H1 (cell line): ENCODE results near the gene CIB4. TPM values are rescaled to one million over a fixed set of nuclear protein-coding genes. Genes with fewer than 3 reads are reported as not detected.
A peak's percentile ranks its signal among the peaks of the same experiment; 100 is the strongest.

ENCODE experiments used
- CTCF ChIA-PET: fragments of 300-600 bp; sonication (Branson Sonifier 250); formaldehyde crosslinking; loops from one replicate; lab custom pipeline; 2021; ENCODE audit not compliant: partially characterized antibody; lab: Charles Lee
- POLR2A ChIA-PET: fragments of 300-600 bp; sonication (Branson Sonifier 250); formaldehyde crosslinking; loops from one replicate; lab custom pipeline; 2021; ENCODE audit warnings: inconsistent platforms; ENCODE audit not compliant: partially characterized antibody; lab: Charles Lee
- DNase-seq, 2 experiments: peaks; one replicate each; pipeline versions ENCODE4 v3.0.0 to v3.0.0-alpha.2; 2010 to 2022; ENCODE audit warnings: low spot score in 2 of 2, low read depth in 1 of 2, mixed read lengths in 1 of 2
- FAIRE-seq: peaks from 2 replicates; lab custom pipeline; 2011; peaks lifted over from hg19 to GRCh38; lab: Jason Lieb, UNC
- H2AFZ ChIP-seq: 2 replicates; pipeline ENCODE4 v1.8.1; 2012; ENCODE audit warnings: low read length, inconsistent platforms
- H2AK5ac ChIP-seq: 2 replicates; pipeline ENCODE4 v1.6.1; 2013; ENCODE audit warnings: low read depth, low read length
- H2BK120ac ChIP-seq: replicated peaks from 2 replicates; pipeline ENCODE3; 2013; ENCODE audit warnings: low read depth, low read length, inconsistent platforms
- H2BK12ac ChIP-seq: 2 replicates; pipeline ENCODE4 v1.6.1; 2013; ENCODE audit warnings: low read depth, low read length
- H2BK15ac ChIP-seq: 2 replicates; pipeline ENCODE4 v1.6.1; 2013; ENCODE audit warnings: low read length
- H2BK20ac ChIP-seq: 2 replicates; pipeline ENCODE4 v1.6.1; 2013; ENCODE audit warnings: low read length
- H2BK5ac ChIP-seq: 2 replicates; pipeline ENCODE4 v1.6.1; 2013; ENCODE audit warnings: low read depth, low read length
- H3K14ac ChIP-seq: 2 replicates; pipeline ENCODE4 v1.6.1; 2013; ENCODE audit warnings: inconsistent platforms; ENCODE audit not compliant: insufficient read length
- H3K18ac ChIP-seq: 2 replicates; pipeline ENCODE4 v1.6.1; 2013; ENCODE audit warnings: low read length; ENCODE audit errors: extremely low read depth
- H3K23ac ChIP-seq: 2 replicates; pipeline ENCODE4 v1.6.1; 2013; ENCODE audit warnings: inconsistent platforms; ENCODE audit not compliant: insufficient read length
- H3K23me2 ChIP-seq: 2 replicates; pipeline ENCODE4 v1.6.1; 2013; ENCODE audit warnings: low read depth, low read length
- H3K27ac ChIP-seq: 2 replicates; pipeline ENCODE4 v1.6.1; 2011; ENCODE audit warnings: low read depth, low read length, inconsistent platforms
- H3K27me3 ChIP-seq, 4 experiments: replicated peaks in 1 of 4; 1 replicate in 1 of 4; 2 replicates in 3 of 4; pipeline versions ENCODE4 v1.6.1 to v1.8.1; 2011 to 2013; ENCODE audit warnings: low read length in 3 of 4, mild to moderate bottlenecking in 3 of 4, inconsistent platforms in 2 of 4, mixed read lengths in 2 of 4, moderate library complexity in 1 of 4; ENCODE audit not compliant: control insufficient read depth in 3 of 4, insufficient read depth in 3 of 4; ENCODE audit errors: extremely low read depth in 1 of 4
- H3K36me3 ChIP-seq, 4 experiments: 2 replicates each; pipeline versions ENCODE4 v1.6.1 to v1.8.1; 2011 to 2013; ENCODE audit warnings: mild to moderate bottlenecking in 4 of 4, low read length in 3 of 4, moderate library complexity in 2 of 4, control low read depth in 1 of 4, inconsistent platforms in 1 of 4; ENCODE audit not compliant: insufficient read depth in 4 of 4, control insufficient read depth in 2 of 4
- H3K4ac ChIP-seq: replicated peaks from 2 replicates; pipeline ENCODE3; 2013; ENCODE audit warnings: low read length, low read depth, mixed read lengths, inconsistent platforms; ENCODE audit not compliant: insufficient read length
- H3K4me1 ChIP-seq, 4 experiments: replicated peaks in 1 of 4; 1 replicate in 1 of 4; 2 replicates in 3 of 4; pipeline versions ENCODE4 v1.6.1 to v1.8.1; 2011 to 2013; ENCODE audit warnings: low read length in 3 of 4, inconsistent platforms in 2 of 4, mixed read lengths in 1 of 4; ENCODE audit not compliant: insufficient read depth in 4 of 4, control insufficient read depth in 3 of 4
- H3K4me2 ChIP-seq, 2 experiments: 2 replicates each; pipeline versions ENCODE4 v1.6.1 to v1.8.1; 2011 to 2013; ENCODE audit warnings: low read depth in 2 of 2, low read length in 2 of 2, control low read depth in 1 of 2, inconsistent platforms in 1 of 2, mild to moderate bottlenecking in 1 of 2; ENCODE audit not compliant: insufficient read depth in 1 of 2
- H3K4me3 ChIP-seq, 4 experiments: fragments of 200-600, 300-600 bp in 1 of 4; sonication (generic), shearing (Covaris generic), sonication (Bioruptor Twin) in 1 of 4; 2 replicates each; pipeline versions ENCODE4 v1.5.1 to v1.8.1; 2011 to 2016; ENCODE audit warnings: low read length in 4 of 4, low read depth in 3 of 4, control low read depth in 2 of 4, inconsistent platforms in 2 of 4, mild to moderate bottlenecking in 2 of 4, mixed read lengths in 1 of 4, moderate library complexity in 1 of 4; ENCODE audit not compliant: insufficient read depth in 2 of 4; ENCODE audit errors: extremely low read depth in 1 of 4
- H3K56ac ChIP-seq: replicated peaks from 2 replicates; pipeline ENCODE3; 2013; ENCODE audit warnings: low read depth, mild to moderate bottlenecking, mixed read lengths, low read length, inconsistent platforms; ENCODE audit not compliant: insufficient read length
- H3K79me1 ChIP-seq: 2 replicates; pipeline ENCODE4 v1.6.1; 2013; ENCODE audit warnings: low read depth, low read length, control low read depth
- H3K79me2 ChIP-seq, 2 experiments: 2 replicates each; pipeline versions ENCODE4 v1.6.1 to v1.8.1; 2012 to 2013; ENCODE audit warnings: low read length in 2 of 2, mild to moderate bottlenecking in 2 of 2, inconsistent platforms in 1 of 2; ENCODE audit not compliant: insufficient read depth in 2 of 2, control insufficient read depth in 1 of 2
- H3K9ac ChIP-seq, 4 experiments: replicated peaks in 1 of 4; 1 replicate in 1 of 4; 2 replicates in 3 of 4; pipeline versions ENCODE4 v1.6.1 to v1.8.1; 2011 to 2013; ENCODE audit warnings: low read depth in 3 of 4, low read length in 3 of 4, control low read depth in 2 of 4, mild to moderate bottlenecking in 2 of 4, moderate library complexity in 2 of 4, inconsistent platforms in 1 of 4; ENCODE audit errors: extremely low read depth in 1 of 4
- H3K9me3 ChIP-seq, 2 experiments: 2 replicates each; pipeline versions ENCODE4 v1.6.1 to v1.8.1; 2012 to 2013; ENCODE audit warnings: mild to moderate bottlenecking in 2 of 2, moderate library complexity in 2 of 2, control low read depth in 1 of 2, inconsistent platforms in 1 of 2, low read depth in 1 of 2, low read length in 1 of 2, mixed read lengths in 1 of 2; ENCODE audit not compliant: insufficient read depth in 2 of 2
- H4K20me1 ChIP-seq, 2 experiments: replicated peaks in 1 of 2; 2 replicates each; pipeline versions ENCODE3 to v1.8.1; 2011 to 2013; ENCODE audit warnings: inconsistent platforms in 2 of 2, low read length in 2 of 2, mild to moderate bottlenecking in 1 of 2; ENCODE audit not compliant: insufficient read depth in 2 of 2, control insufficient read depth in 1 of 2
- H4K5ac ChIP-seq: 2 replicates; pipeline ENCODE4 v1.6.1; 2013; ENCODE audit warnings: low read length, low read depth, mixed read lengths, inconsistent platforms; ENCODE audit not compliant: insufficient read length
- H4K8ac ChIP-seq: 2 replicates; pipeline ENCODE4 v1.8.0; 2013; ENCODE audit warnings: mild to moderate bottlenecking, moderate library complexity, low read length, inconsistent platforms; ENCODE audit not compliant: insufficient read depth; ENCODE audit errors: extremely low read depth
- H4K91ac ChIP-seq: replicated peaks from 2 replicates; pipeline ENCODE3; 2013; ENCODE audit warnings: low read length, mixed read lengths, inconsistent platforms; ENCODE audit not compliant: insufficient read length
- ASH2L ChIP-seq: fragments of 200-600, 300-600 bp; sonication (generic); IDR thresholded peaks from one replicate; pipeline ENCODE4 v1.7.1; 2017; ENCODE audit warnings: low read length
- BCL11A ChIP-seq, 2 experiments: IDR thresholded peaks; one replicate each; pipeline ENCODE4 v1.6.1; 2011; ENCODE audit warnings: low read depth in 2 of 2, low read length in 2 of 2, mild to moderate bottlenecking in 2 of 2
- CREB1 ChIP-seq: IDR thresholded peaks from 2 replicates; pipeline ENCODE4 v1.6.1; 2012; ENCODE audit warnings: inconsistent platforms
- EZH2 ChIP-seq: fragments of 200-600 bp; sonication (generic); IDR thresholded peaks from 2 replicates; pipeline ENCODE4 v1.7.1; 2012; ENCODE audit warnings: low read depth, mild to moderate bottlenecking, moderate library complexity, low read length, inconsistent platforms; ENCODE audit not compliant: severe bottlenecking
- GABPA ChIP-seq: IDR thresholded peaks from 2 replicates; pipeline ENCODE4 v1.6.1; 2011; ENCODE audit warnings: mild to moderate bottlenecking, low read length, moderate library complexity, borderline replicate concordance; ENCODE audit not compliant: insufficient read depth
- JUN ChIP-seq: IDR thresholded peaks from 2 replicates; pipeline ENCODE4 v1.6.1; 2011; ENCODE audit warnings: low read depth, mild to moderate bottlenecking, improper control_type of control experiment, low read length
- MAFK ChIP-seq: IDR thresholded peaks from 2 replicates; pipeline ENCODE4 v1.6.1; 2012; ENCODE audit warnings: low read depth, mild to moderate bottlenecking, improper control_type of control experiment, low read length
- MAX ChIP-seq: IDR thresholded peaks from 2 replicates; pipeline ENCODE4 v1.6.1; 2012; ENCODE audit warnings: inconsistent platforms
- RAD21 ChIP-seq, 2 experiments: IDR thresholded peaks in 1 of 2; conservative IDR thresholded peaks in 1 of 2; 2 replicates each; pipeline ENCODE4 v1.6.1; 2011; ENCODE audit warnings: low read depth in 2 of 2, low read length in 2 of 2, improper control_type of control experiment in 1 of 2, inconsistent platforms in 1 of 2, mild to moderate bottlenecking in 1 of 2, moderate library complexity in 1 of 2
- SRF ChIP-seq: IDR thresholded peaks from 2 replicates; pipeline ENCODE4 v1.6.1; 2011; ENCODE audit warnings: mild to moderate bottlenecking, low read depth, low read length, moderate library complexity
- TAF1 ChIP-seq: IDR thresholded peaks from 2 replicates; pipeline ENCODE4 v1.6.1; 2011; ENCODE audit warnings: mild to moderate bottlenecking, low read depth, low read length
- TBP ChIP-seq: IDR thresholded peaks from 2 replicates; pipeline ENCODE4 v1.6.1; 2011; ENCODE audit warnings: low read depth, low read length, improper control_type of control experiment
- USF2 ChIP-seq: IDR thresholded peaks from 2 replicates; pipeline ENCODE4 v1.6.1; 2011; ENCODE audit warnings: low read length, improper control_type of control experiment
- WGBS, 2 experiments: shearing (Covaris generic) in 1 of 2; methylation state at CpG; one replicate each; pipeline versions ENCODE4 v1.1.6 to v1.1.7; 2013 to 2015; ENCODE audit warnings: low lambda C conversion rate in 2 of 2, mixed read lengths in 2 of 2, inconsistent platforms in 1 of 2, low coverage in 1 of 2, missing lambda C conversion rate in 1 of 2; ENCODE audit not compliant: insufficient replicate concordance in 2 of 2, insufficient coverage in 1 of 2, insufficient read length in 1 of 2; ENCODE audit errors: extremely low coverage in 1 of 2, missing lambda C conversion rate in 1 of 2; 5-methylcytosine and 5-hydroxymethylcytosine counted together
- polyA plus RNA-seq, 7 experiments: library from polyadenylated mRNA; depleted of rRNA in 3 of 7; stranded (reverse) in 5 of 7; unstranded in 2 of 7; fragments of >200 nt in 5 of 7; fragments of 200-250 nt in 2 of 7; gene quantifications; 1 replicate in 5 of 7; 2 replicates in 1 of 7; 4 replicates in 1 of 7; pipeline versions ENCODE4 v1.2.1 to v1.2.3, GENCODE V29; 2011 to 2013; ENCODE audit warnings: missing spikeins in 2 of 7, mixed read lengths in 2 of 7
- total RNA-seq: library from RNA; stranded (reverse); fragmentation: NEBNext Ultra II Directional; extraction: Animal tissue kit (Norgen Biotek cat#: 25700); gene quantifications from 2 replicates; pipeline ENCODE4 v1.2.1, GENCODE V29; 2021

CIB4 gene
- total and polyA plus RNA-seq, 2 of the 8 experiments (the other 6 are each of a cell fraction or from before 2014, with no cell fraction given) = not detected

GRCh38 chr2:26559556-26559955, 81.6 kb downstream of the CIB4 start:
- Histone ChIP-seq H3K14ac (no peak overlapping the region), H3K4ac (no peak overlapping the region), H2AK5ac (no peak overlapping the region), H2BK120ac (no peak overlapping the region), H3K9ac (no peak overlapping the region), H4K5ac (no peak overlapping the region), H3K79me2 (no peaks in the 10 kb centered on the region), H3K9me3 (no peaks in the 10 kb centered on the region), H2AFZ (no peak overlapping the region), H3K23me2 (no peaks in the 10 kb centered on the region; the same call in 1 of the 2 replicates), H3K27me3 (peaks cover 0 to 20% (median 10%) of the 10 kb centered on the region in 4 experiments; a peak in 5 of 7 replicates), H3K4me1 (peaks cover 0 to 24% (median 11%) of the 10 kb centered on the region in 4 experiments; a peak in 6 of 7 replicates), H3K36me3 (no peaks in the 10 kb centered on the region), H3K79me1 (no peaks in the 10 kb centered on the region; the same call in 1 of the 2 replicates), H2BK20ac (no peak overlapping the region), H4K20me1 (no peaks in the 10 kb centered on the region), H2BK5ac (no peak overlapping the region), H3K56ac (no peak overlapping the region), H3K27ac (no peak overlapping the region), H4K8ac (no peak overlapping the region), H3K4me3 (no peak overlapping the region), H3K4me2 (no peak overlapping the region), H3K23ac (no peak overlapping the region), H2BK12ac (no peak overlapping the region), H3K18ac (no peak overlapping the region), H2BK15ac (no peak overlapping the region), H4K91ac (no peak overlapping the region)
- POLR2A ChIA-PET = no interaction called here
- DNase-seq = no peak
- FAIRE-seq = peak; percentile 50
- WGBS, 2 experiments = 51% methylated on average over 2 of the region's 2 CpGs; no CpG with 5 or more reads in 1 of the 2 experiments
- CTCF ChIA-PET = interaction anchor here (0.6 to 11.9 kb wide), 9 partner anchors 10 to 406 kb away, joined by 3 to 159 read pairs (median 3); no protein-coding TSS in a partner anchor
- TF ChIP-seq MAX (0 out of 2 replicates have a peak, but pooled peaks have one; percentile 16), ASH2L (no peak), RAD21 (IDR thresholded peaks at IDR 0.05 in 1 of 2, conservative IDR thresholded peaks at IDR 0.05 in 1 of 2; ENCODE audit: low read depth in 2 of 2, low read length in 2 of 2) (peak; percentile 60 to 74), GABPA (no peak), TBP (no peak), BCL11A (IDR thresholded peaks at IDR 0.05; ENCODE audit: low read depth in 2 of 2, low read length in 2 of 2) (no peak), USF2 (no peak), EZH2 (no peak), TAF1 (no peak), MAFK (no peak), JUN (no peak), CREB1 (no peak), SRF (no peak)
